ENCODE data around the gene OGFOD3. TPM values are rescaled to one million over a fixed set of nuclear protein-coding genes. Genes with fewer than 3 reads are reported as not detected.

The OGFOD3 gene
- total RNA-seq, 2 experiments from 2014 or later, result 27.1 to 30.5 TPM

DNA sequence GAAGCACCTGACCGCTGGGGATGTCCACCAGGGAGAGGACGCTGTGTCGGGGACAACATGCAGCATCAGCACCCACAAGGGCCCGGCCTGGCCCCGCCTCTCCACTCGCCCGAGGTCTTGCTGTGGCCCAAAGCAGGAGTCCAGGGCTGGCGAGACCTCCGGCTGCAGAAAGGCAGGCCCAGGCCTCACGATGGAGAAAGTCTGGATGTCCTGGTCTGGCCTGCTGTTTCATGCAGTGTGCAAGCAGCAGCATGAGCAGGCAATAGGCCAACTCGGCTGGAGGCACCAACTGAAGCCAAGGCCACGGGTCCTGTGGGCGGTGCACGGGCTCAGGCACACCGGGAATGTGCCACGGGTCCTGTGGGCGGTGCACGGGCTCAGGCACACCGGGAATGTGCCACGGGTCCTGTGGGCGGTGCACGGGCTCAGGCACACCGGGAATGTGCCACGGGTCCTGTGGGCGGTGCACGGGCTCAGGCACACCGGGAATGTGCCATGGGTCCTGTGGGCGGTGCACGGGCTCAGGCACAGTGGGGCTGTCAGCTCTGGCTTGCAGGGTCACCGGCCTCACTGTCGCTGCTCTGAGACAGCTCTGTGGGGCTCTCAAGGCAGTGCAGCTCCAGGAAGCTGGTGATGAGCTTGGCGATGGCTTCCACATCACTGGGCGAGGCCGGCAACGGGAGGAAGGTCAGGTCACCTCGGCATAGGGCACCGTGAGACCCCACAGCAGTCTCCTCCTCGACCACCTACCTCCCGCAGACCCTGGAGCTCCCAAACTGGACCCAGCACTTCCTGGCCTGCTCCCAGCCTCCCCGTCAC lies 25.3 kb upstream of the OGFOD3 start:
- peaks cover 29% of the 10 kb centered on the region for H3K36me3 Mint-ChIP-seq
- H3K4me1 Mint-ChIP-seq, result peaks cover 22% of the 10 kb centered on the region
- ATAC-seq (no peak), DNase-seq (no peak)
- H3K27ac Mint-ChIP-seq, result no peak overlapping the region
- H3K4me3 Mint-ChIP-seq, result no peak overlapping the region
- CTCF ChIA-PET, result interaction anchor here (1.1 kb wide), 1 partner anchor 19 kb away, joined by 3 read pairs; no protein-coding TSS in a partner anchor
- no peaks in the 10 kb centered on the region for H3K27me3 Mint-ChIP-seq
- no peaks in the 10 kb centered on the region for H3K9me3 Mint-ChIP-seq (ENCODE audit: low read depth)

DNA sequence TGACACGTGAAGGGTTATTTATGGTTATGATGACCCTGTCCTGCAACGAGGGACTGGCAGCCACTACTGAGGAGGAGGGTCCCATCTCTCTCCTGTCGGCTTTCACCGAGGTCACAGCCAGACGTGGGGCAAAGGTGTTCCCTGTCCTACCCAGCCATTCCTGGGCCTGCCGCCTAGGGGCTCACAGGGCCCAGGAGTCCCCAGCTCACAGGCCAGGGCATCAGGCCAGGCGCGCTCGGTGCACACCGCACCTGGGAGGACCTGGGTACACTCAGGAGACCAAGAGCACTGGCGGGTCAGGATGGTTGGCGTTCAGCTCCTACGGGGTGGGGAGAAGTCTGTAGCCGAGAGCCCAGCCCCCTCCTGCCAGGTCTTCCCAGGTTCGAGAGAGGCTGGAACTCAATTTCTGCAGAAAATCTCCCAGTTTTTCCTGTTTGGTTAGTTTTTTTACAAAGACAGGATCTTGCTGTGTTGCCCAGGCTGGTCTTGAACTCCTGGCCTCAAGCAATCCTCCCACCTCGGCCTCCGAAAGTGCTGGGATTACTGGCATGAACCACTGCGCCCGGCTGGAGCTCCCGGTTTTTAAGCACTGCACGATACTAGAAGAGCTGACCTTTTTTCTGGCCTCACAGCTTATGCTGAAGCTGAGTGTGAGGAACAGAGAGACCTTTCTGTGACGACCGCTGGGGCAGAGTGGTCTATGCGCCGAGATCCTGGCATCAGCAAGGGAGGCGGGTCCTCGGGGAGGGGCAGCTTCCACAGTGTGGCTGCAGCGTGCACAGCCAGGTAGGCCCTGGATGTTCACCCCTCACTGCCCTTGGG lies 24.5 kb upstream of the OGFOD3 start:
- no peak overlapping the region for H3K4me3 Mint-ChIP-seq
- CTCF ChIA-PET, result interaction anchor here (1.1 kb wide), 1 partner anchor 18 kb away, joined by 3 read pairs; no protein-coding TSS in a partner anchor
- H3K27ac Mint-ChIP-seq, result no peak overlapping the region
- H3K9me3 Mint-ChIP-seq (ENCODE audit: low read depth), result no peaks in the 10 kb centered on the region
- H3K4me1 Mint-ChIP-seq, result peaks cover 20% of the 10 kb centered on the region
- ATAC-seq (no peak), DNase-seq (no peak)
- no peaks in the 10 kb centered on the region for H3K27me3 Mint-ChIP-seq
- H3K36me3 Mint-ChIP-seq, result peaks cover 28% of the 10 kb centered on the region

DNA sequence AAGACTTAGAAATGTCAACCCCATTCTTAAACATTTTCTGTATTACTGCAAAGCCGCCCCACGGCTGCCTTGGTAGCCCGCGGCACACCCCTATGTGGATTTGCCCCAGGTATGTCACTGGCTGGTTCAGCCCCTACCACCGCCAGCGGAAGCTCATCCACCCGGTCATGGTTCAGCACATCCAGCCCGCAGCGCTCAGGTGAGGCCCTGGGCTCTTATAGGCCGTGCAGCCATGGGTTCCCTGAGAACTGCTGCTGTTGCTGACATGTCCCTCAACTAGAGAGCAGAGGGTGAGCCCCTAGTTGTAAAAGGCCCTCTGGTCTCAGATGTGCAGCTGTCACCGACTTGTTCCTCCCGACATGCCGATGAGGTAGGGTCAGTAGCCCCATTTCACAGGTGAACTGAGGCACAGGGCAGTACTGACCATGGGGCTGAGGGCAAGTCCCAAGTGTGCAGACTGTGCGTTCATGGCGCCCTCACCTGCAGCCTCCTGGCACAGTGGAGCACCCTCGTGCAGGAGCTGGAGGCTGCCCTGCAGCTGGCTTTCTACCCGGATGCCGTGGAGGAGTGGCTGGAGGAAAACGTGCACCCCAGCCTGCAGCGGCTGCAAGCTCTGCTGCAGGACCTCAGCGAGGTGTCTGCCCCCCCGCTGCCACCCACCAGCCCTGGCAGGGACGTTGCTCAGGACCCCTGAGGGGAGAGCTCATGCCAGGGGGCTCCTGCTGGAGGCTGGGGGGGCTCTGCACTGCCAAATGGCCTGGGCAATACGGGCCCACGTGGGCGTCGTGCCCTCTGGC lies 23.5 kb upstream of the OGFOD3 start:
- no peak overlapping the region for H3K27ac Mint-ChIP-seq
- no peaks in the 10 kb centered on the region for H3K27me3 Mint-ChIP-seq
- CTCF ChIA-PET, result no interaction called here
- no peak overlapping the region for H3K4me3 Mint-ChIP-seq
- no peaks in the 10 kb centered on the region for H3K9me3 Mint-ChIP-seq (ENCODE audit: low read depth)
- no peak for DNase-seq
- H3K4me1 Mint-ChIP-seq, result peaks cover 13% of the 10 kb centered on the region
- H3K36me3 Mint-ChIP-seq, result peaks cover 21% of the 10 kb centered on the region
- no peak for ATAC-seq

DNA sequence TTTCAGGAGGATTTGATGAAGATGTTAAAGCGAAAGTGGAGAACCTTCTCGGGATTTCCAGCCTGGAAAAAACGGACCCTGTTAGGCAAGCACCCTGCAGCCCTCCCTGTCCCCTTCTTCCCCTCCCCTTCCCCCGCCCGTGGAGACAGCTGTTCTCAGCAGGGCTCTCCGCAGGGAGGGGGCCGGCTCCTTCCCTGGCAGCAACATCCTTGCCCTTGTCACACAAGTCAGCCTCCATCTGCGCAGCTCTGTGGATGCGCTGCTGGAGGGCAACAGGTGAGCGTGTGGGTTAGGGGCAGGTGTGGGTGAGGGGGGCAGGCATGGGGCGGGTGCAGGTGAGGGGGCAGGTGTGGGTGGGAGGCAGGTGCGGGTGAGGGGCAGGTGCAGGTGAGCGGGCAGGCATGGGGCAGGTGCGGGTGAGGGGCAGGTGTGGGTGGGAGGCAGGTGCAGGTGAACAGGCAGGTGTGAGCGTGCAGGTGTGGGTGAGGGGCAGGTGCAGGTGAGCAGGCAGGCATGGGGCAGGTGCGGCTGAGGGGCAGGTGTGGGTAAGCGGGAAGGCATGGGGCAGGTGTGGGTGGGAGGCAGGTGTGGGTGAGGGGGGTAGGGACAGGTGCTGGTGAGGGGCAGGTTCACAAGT lies 22.7 kb upstream of the OGFOD3 start:
- H3K4me1 Mint-ChIP-seq, result peaks cover 5% of the 10 kb centered on the region
- no peaks in the 10 kb centered on the region for H3K9me3 Mint-ChIP-seq (ENCODE audit: low read depth)
- H3K4me3 Mint-ChIP-seq, result no peak overlapping the region
- CTCF ChIA-PET, result no interaction called here
- no peak for ATAC-seq
- peaks cover 14% of the 10 kb centered on the region for H3K36me3 Mint-ChIP-seq
- no peaks in the 10 kb centered on the region for H3K27me3 Mint-ChIP-seq
- DNase-seq, result no peak
- H3K27ac Mint-ChIP-seq, result no peak overlapping the region

DNA sequence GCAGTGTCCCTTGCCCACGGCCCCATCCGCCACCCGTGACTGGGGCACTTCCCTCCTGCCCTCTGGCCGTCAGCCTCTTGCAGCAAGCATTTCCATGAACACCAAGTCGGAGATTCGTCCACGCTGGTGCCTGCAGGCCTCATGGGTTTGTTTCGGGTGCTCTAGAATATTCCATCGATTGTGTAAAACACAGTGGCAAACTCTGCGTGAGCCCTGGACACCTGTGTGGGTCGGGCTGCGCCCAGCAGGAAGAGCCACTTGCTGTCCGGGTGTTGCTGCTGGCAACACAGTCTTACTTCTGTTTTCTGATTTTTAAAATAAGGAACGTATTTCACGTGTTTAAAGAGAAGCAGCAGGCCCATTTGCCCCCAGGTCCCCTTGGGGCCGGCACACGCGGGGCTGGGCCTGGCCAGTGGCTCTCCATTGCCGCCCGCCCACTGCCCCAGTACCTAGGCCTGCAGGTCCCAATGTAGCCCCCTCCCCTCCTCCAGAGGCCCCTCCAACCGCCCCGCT lies 22.1 kb upstream of the OGFOD3 start:
- no peaks in the 10 kb centered on the region for H3K27me3 Mint-ChIP-seq
- ATAC-seq (no peak), DNase-seq (no peak)
- H3K36me3 Mint-ChIP-seq, result peaks cover 12% of the 10 kb centered on the region
- H3K4me3 Mint-ChIP-seq, result no peak overlapping the region
- H3K4me1 Mint-ChIP-seq, result peaks cover 1% of the 10 kb centered on the region
- CTCF ChIA-PET, result no interaction called here
- no peaks in the 10 kb centered on the region for H3K9me3 Mint-ChIP-seq (ENCODE audit: low read depth)
- peak overlapping the region; percentile 24 for H3K27ac Mint-ChIP-seq

DNA sequence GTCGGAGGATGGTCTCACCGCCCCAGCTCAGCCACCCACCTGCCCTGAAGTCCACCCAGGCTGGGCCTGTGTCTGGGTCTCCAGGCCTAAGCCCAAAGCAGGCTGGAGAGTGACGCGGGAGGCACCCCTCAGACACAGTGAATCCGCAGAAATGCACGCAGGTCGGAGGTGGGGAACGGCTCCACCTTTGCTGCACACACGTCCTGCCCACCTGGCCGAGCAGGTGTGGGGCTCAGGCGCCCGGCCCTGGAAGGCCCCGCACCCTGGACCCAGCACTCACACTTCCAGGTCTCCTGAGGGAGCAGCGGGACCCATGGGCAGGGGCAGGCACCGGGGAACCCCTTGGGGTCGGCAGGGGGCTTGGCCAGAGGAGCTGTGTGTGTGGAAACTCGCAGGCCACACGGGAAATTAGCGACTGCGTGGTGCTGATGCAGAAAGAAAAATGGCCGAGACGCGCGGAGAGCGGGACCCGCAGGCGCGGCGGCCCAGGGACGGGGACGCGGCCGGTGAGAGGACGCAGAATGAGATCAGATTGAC lies 21.5 kb upstream of the OGFOD3 start:
- ATAC-seq (no peak), DNase-seq (no peak)
- CTCF ChIA-PET, result no interaction called here
- H3K4me3 Mint-ChIP-seq, result no peak overlapping the region
- H3K4me1 Mint-ChIP-seq, result peaks cover 6% of the 10 kb centered on the region
- H3K27me3 Mint-ChIP-seq, result no peaks in the 10 kb centered on the region
- H3K27ac Mint-ChIP-seq, result no peak overlapping the region
- no peaks in the 10 kb centered on the region for H3K9me3 Mint-ChIP-seq (ENCODE audit: low read depth)
- peaks cover 12% of the 10 kb centered on the region for H3K36me3 Mint-ChIP-seq

DNA sequence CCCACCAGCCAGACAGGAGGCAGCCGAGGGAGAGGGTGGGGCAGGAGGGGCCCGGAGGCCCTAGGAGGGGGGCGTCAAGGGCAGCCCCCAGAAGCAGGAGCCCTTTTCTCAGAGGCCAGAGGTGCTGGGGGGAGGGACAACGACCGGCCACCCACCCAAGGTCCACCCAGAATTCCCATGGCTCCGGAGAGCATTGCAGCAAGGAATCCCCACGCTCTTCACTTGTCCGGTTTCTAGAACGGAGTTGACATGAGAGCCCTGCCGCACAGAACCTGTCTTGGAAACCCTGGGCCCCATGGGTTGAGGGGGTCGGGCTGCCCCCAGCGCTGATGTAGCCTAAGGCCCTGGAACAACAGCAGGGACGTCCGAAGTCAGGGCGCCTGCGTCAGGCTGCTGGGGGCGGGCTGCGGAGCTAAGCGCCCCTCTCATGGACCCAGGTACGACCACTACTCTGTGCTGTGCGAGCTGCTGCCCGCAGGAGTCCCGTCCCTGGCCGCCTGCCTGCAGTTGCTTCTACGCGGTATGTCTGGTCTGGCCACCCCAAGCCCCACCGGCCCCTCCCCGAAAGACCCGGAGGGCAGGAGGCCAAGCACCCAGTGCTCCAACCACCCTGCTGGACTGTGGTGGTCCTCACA lies 20.9 kb upstream of the OGFOD3 start:
- Mint-ChIP-seq H3K9me3 (ENCODE audit: low read depth) (no peaks in the 10 kb centered on the region), H3K4me1 (peaks cover 10% of the 10 kb centered on the region), H3K27me3 (no peaks in the 10 kb centered on the region), H3K4me3 (no peak overlapping the region), H3K27ac (no peak overlapping the region), H3K36me3 (peaks cover 12% of the 10 kb centered on the region)
- CTCF ChIA-PET, result interaction anchor here (1.4 to 1.7 kb wide), 2 partner anchors 12 to 15 kb away, joined by 3 to 7 read pairs; no protein-coding TSS in a partner anchor
- no peak for DNase-seq
- no peak for ATAC-seq

DNA sequence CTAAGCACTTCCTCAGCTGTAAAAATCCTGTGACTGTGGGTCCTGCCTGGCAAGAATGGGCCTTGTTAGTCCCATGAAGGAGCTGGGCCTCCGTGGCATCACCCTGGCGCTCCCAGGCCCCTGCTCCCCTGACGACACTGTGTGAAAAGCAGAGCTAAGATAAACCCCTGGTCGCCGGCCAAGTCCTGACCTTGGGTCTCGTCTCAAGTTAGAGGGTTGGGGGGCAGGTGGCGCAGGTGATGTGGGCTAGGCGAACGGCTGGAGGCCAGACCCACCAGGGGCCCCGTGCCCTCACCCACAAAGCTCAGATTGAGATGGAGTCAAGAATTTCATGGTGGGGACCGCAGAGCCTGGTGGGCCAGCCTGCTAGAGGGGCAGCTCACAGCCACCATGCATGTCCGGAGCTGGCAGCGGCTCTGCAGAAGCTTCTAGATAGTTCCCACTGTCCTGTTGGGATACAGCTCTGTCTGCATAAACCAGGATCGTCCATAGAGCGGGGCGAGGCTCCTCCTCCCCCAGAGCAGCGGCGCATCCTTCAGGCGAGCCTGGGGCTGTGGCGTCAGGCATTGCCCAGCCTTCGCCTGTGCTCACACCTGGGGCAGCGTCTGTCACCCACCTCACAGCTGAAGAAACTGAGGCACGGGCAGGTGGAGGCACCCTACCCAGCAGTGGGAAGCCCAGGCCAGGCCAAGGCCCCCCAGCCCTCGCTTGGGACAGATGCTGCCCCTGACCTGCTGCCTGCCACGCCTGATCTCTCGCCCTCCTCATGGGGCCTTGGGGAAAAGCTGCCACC lies 20.2 kb upstream of the OGFOD3 start:
- no peak overlapping the region for H3K27ac Mint-ChIP-seq
- no peaks in the 10 kb centered on the region for H3K27me3 Mint-ChIP-seq
- no peaks in the 10 kb centered on the region for H3K9me3 Mint-ChIP-seq (ENCODE audit: low read depth)
- DNase-seq (no peak), ATAC-seq (no peak)
- CTCF ChIA-PET, result interaction anchor here (0.8 to 1.7 kb wide), 3 partner anchors 11 to 14 kb away, joined by 3 to 7 read pairs (median 4); no protein-coding TSS in a partner anchor
- no peak overlapping the region for H3K4me3 Mint-ChIP-seq
- peaks cover 10% of the 10 kb centered on the region for H3K36me3 Mint-ChIP-seq
- peaks cover 14% of the 10 kb centered on the region for H3K4me1 Mint-ChIP-seq

DNA sequence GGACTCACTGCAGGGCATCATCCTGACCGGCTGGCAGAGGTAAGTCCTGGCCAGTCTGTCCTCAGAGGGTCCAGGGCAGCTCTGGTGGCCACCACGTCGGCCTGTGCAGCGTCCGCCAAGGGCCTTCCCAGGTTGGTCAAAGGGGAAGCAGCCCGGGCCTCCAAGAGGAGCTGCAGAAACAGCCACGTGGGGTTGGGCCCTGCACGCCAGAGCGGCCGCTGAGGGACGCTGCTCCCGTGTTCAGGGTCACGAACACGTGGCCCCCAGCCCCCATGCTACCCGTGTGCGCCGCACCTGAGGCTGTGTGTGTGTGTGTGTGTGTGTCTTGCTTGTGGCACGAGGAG lies 18.9 kb upstream of the OGFOD3 start:
- no peaks in the 10 kb centered on the region for H3K9me3 Mint-ChIP-seq (ENCODE audit: low read depth)
- H3K4me1 Mint-ChIP-seq, result peaks cover 12% of the 10 kb centered on the region
- H3K27me3 Mint-ChIP-seq, result no peaks in the 10 kb centered on the region
- no peak overlapping the region for H3K27ac Mint-ChIP-seq
- DNase-seq (no peak), ATAC-seq (no peak)
- no peak overlapping the region for H3K4me3 Mint-ChIP-seq
- CTCF ChIA-PET, result interaction anchor here (1.7 kb wide), 1 partner anchor 13 kb away, joined by 7 read pairs; no protein-coding TSS in a partner anchor
- H3K36me3 Mint-ChIP-seq, result peaks cover under 1% of the 10 kb centered on the region

DNA sequence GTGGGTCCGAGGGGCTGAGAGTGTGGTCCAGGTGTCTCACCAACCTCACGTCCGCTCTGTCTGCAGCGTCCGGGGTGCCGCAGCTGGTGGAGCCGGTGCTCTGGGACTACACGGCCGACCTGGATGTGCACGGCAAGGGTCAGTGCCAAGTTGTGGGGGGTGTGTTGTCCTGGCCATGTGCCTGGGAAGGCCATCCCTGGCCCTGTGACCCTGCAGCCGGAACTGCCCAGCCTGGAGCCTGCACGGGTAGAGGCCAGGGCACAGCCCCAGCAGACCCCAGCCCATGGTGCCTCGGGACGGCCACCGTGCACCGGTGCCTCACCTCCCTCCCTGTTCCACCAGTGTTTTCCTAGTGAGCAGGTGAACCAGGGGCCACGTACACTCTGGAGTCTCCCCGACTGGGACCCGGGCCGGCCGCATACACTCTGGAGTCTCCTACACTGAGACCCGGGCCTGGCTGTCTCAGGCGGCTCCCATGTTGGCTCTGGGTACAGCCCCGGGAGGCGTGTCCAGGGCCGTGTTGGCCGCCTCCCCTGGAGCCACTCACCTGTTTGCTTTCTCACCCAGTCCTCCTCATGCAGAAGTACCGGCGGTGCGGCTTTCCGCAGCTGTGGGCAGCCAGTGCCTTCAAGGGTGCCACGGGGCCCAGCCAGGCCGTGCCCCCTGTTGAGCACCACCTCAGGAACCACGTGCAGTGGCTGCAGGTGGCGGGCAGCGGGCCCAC lies 18.4 kb upstream of the OGFOD3 start:
- no peaks in the 10 kb centered on the region for H3K27me3 Mint-ChIP-seq
- H3K27ac Mint-ChIP-seq, result no peak overlapping the region
- H3K36me3 Mint-ChIP-seq, result no peaks in the 10 kb centered on the region
- peaks cover 12% of the 10 kb centered on the region for H3K4me1 Mint-ChIP-seq
- no peak for DNase-seq
- H3K9me3 Mint-ChIP-seq (ENCODE audit: low read depth), result no peaks in the 10 kb centered on the region
- no peak overlapping the region for H3K4me3 Mint-ChIP-seq
- no peak for ATAC-seq
- CTCF ChIA-PET, result interaction anchor here (1.1 to 1.9 kb wide), 2 partner anchors 12 to 19 kb away, joined by 4 to 5 read pairs; partner anchors contain the start of gene HEXD

Data from activated CD8-positive, alpha-beta memory T cell treated with anti-CD3 and anti-CD28 coated beads, Interleukin-2, amount 10 ng/mL, durations not matched to agents 7 days and 5 days (primary cell).